ENCODE data around the gene SARM1.

DNA sequence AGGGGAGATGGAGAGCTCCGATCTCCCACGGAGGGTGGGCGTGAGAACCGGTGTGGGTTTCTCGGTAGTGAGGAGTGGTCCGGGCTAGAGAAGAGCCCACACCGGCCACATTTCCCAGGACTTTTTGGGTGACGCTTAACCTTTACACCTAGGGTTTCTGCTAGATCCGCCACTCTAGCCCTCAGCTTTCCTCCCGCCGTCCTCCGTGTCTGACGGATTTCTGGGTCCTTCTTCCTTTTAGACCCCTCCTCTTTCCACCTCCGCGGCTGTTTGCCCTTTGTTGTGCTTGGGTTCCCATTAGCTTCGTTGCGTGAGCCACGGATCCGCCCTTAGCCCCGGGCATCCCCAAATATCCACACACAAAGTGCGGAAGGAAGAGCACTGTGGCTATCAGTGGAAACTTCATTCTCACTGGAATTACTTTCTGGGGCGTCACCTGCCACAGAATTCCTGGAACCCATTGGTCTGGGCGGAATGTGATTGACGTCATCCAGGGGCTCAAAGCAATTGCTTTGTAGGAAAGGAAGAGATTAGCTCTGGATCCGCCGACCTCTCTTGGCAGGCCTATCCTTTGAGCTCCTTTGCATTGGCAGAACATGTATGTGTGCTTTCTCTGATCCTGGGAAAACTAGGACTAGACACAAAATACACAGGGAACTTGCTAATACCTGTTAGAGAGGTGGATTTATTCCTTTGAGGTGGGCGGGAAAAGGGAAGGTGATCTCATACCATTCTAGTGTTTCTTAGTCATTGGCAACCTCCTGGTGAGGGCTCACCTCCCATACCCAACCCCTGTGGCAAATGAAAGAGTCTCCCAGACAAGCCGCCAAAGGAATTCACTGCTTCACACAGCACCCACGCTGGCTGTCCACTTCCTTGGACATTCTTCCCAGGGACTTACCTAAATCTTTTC is 35.3 kb upstream of the SARM1 start:
- TF ChIP-seq, protein P1, sequence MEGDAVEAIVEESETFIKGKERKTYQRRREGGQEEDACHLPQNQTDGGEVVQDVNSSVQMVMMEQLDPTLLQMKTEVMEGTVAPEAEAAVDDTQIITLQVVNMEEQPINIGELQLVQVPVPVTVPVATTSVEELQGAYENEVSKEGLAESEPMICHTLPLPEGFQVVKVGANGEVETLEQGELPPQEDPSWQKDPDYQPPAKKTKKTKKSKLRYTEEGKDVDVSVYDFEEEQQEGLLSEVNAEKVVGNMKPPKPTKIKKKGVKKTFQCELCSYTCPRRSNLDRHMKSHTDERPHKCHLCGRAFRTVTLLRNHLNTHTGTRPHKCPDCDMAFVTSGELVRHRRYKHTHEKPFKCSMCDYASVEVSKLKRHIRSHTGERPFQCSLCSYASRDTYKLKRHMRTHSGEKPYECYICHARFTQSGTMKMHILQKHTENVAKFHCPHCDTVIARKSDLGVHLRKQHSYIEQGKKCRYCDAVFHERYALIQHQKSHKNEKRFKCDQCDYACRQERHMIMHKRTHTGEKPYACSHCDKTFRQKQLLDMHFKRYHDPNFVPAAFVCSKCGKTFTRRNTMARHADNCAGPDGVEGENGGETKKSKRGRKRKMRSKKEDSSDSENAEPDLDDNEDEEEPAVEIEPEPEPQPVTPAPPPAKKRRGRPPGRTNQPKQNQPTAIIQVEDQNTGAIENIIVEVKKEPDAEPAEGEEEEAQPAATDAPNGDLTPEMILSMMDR (IDR thresholded peaks at IDR 0.05) = no peak
- peak in 1 of 2 donors; percentile 46 for TF ChIP-seq POLR2A (IDR thresholded peaks at IDR 0.05)
